NB4 (cell line): ENCODE results near the gene MME.

ENCODE experiments used
- POLR2A ChIP-seq: IDR thresholded peaks from 2 replicates; pipeline ENCODE4 v1.6.1; 2011; ENCODE audit warnings: mild to moderate bottlenecking; ENCODE audit not compliant: insufficient read length; ENCODE audit errors: extremely low read depth
- TF ChIP-seq, protein P1 (sequence below): IDR thresholded peaks from one replicate; pipeline ENCODE4 v1.5.1; 2012; ENCODE audit warnings: low read depth, low read length

- TF ChIP-seq, protein P1, sequence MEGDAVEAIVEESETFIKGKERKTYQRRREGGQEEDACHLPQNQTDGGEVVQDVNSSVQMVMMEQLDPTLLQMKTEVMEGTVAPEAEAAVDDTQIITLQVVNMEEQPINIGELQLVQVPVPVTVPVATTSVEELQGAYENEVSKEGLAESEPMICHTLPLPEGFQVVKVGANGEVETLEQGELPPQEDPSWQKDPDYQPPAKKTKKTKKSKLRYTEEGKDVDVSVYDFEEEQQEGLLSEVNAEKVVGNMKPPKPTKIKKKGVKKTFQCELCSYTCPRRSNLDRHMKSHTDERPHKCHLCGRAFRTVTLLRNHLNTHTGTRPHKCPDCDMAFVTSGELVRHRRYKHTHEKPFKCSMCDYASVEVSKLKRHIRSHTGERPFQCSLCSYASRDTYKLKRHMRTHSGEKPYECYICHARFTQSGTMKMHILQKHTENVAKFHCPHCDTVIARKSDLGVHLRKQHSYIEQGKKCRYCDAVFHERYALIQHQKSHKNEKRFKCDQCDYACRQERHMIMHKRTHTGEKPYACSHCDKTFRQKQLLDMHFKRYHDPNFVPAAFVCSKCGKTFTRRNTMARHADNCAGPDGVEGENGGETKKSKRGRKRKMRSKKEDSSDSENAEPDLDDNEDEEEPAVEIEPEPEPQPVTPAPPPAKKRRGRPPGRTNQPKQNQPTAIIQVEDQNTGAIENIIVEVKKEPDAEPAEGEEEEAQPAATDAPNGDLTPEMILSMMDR = no peak
- TF ChIP-seq POLR2A = no peak
These were observed 131.1 kb downstream of the MME start for GRCh38 chr3:155211266-155211665.
